Neural progenitor cell (in vitro differentiated cells): ENCODE data around the gene CACHD1. TPM values are rescaled to one million over a fixed set of nuclear protein-coding genes. Genes with fewer than 3 reads are reported as not detected.

ENCODE experiments used
- DNase-seq: peaks from one replicate; pipeline ENCODE4 v3.0.0-alpha.2; 2016; ENCODE audit warnings: low spot score
- H2AFZ ChIP-seq: fragments of 200-600 bp; sonication (generic); replicated peaks from 2 replicates; pipeline ENCODE4 v1.6.1; 2016; ENCODE audit warnings: antibody characterized with exemption
- H3F3A ChIP-seq: fragments of 200-600 bp; sonication (generic); 2 replicates; pipeline ENCODE4 v1.6.1; 2016; ENCODE audit warnings: antibody characterized with exemption, low read depth
- H3K27ac ChIP-seq: fragments of 200-600 bp; sonication (generic); 2 replicates; pipeline ENCODE4 v1.5.1; 2016; ENCODE audit warnings: mild to moderate bottlenecking
- H3K27me3 ChIP-seq: fragments of 200-600 bp; sonication (generic); 2 replicates; pipeline ENCODE4 v1.6.1; 2016; ENCODE audit warnings: mild to moderate bottlenecking, moderate library complexity
- H3K36me3 ChIP-seq: fragments of 200-600 bp; sonication (generic); 2 replicates; pipeline ENCODE4 v1.5.1; 2016
- H3K4me1 ChIP-seq: fragments of 200-600 bp; sonication (generic); 2 replicates; pipeline ENCODE4 v1.6.1; 2016; ENCODE audit warnings: mixed run types
- H3K4me2 ChIP-seq: fragments of 200-600 bp; sonication (generic); 2 replicates; pipeline ENCODE4 v1.6.1; 2016
- H3K4me3 ChIP-seq: fragments of 200-600 bp; sonication (generic); 2 replicates; pipeline ENCODE4 v1.5.1; 2016
- H3K79me2 ChIP-seq: fragments of 200-600 bp; sonication (generic); 2 replicates; pipeline ENCODE4 v1.6.1; 2016; ENCODE audit warnings: low read depth
- H3K9ac ChIP-seq: fragments of 200-600 bp; sonication (generic); 2 replicates; pipeline ENCODE4 v1.6.1; 2016
- H3K9me3 ChIP-seq: fragments of 200-600 bp; sonication (generic); 2 replicates; pipeline ENCODE4 v1.5.1; 2016; ENCODE audit warnings: low read depth
- H4K20me1 ChIP-seq: fragments of 200-600 bp; sonication (generic); 2 replicates; pipeline ENCODE4 v1.6.1; 2016; ENCODE audit warnings: low read depth
- H3K27ac Mint-ChIP-seq: 3 replicates; pipeline ENCODE4 v1.8.0; 2021; ENCODE audit warnings: mixed read lengths
- H3K27me3 Mint-ChIP-seq: 2 replicates; pipeline ENCODE4 v1.8.0; 2022; ENCODE audit warnings: low read depth, mild to moderate bottlenecking, inconsistent platforms, moderate library complexity, mixed read lengths; ENCODE audit not compliant: insufficient read depth
- H3K36me3 Mint-ChIP-seq: 3 replicates; pipeline ENCODE4 v1.8.0; 2021; ENCODE audit warnings: mixed read lengths
- H3K4me1 Mint-ChIP-seq: 3 replicates; pipeline ENCODE4 v1.8.0; 2021; ENCODE audit warnings: mixed read lengths
- H3K4me3 Mint-ChIP-seq: 3 replicates; pipeline ENCODE4 v1.8.0; 2021; ENCODE audit warnings: mild to moderate bottlenecking, moderate library complexity, mixed read lengths
- H3K9me3 Mint-ChIP-seq: 3 replicates; pipeline ENCODE4 v1.8.0; 2020; ENCODE audit warnings: mixed read lengths
- CTCF ChIP-seq: fragments of 200-600 bp; sonication (generic); IDR thresholded peaks from 2 replicates; pipeline ENCODE4 v1.5.1; 2017; ENCODE audit warnings: antibody characterized with exemption, mild to moderate bottlenecking
- EZH2 ChIP-seq: fragments of 200-600 bp; sonication (generic); IDR thresholded peaks from 2 replicates; pipeline ENCODE4 v1.6.1; 2017; ENCODE audit warnings: antibody characterized with exemption, mild to moderate bottlenecking, moderate library complexity
- EZH2phosphoT487 ChIP-seq: fragments of 200-600 bp; sonication (generic); IDR thresholded peaks from 2 replicates; pipeline ENCODE4 v1.6.1; 2017; ENCODE audit warnings: antibody characterized with exemption
- total RNA-seq: library from RNA; depleted of rRNA; stranded (reverse); fragments of >200 nt; gene quantifications from 2 replicates; pipeline ENCODE4 v1.2.3, GENCODE V29; 2015; ENCODE audit warnings: low replicate concordance

CACHD1 gene
- total RNA-seq, 1 donor from 2014 or later = 61.0 TPM

- Mint-ChIP-seq H3K27me3 (peaks cover 2% of the 10 kb centered on the region), H3K9me3 (peaks cover 15% of the 10 kb centered on the region), H3K4me3 (no peak overlapping the region), H3K4me1 (peaks cover 81% of the 10 kb centered on the region), H3K36me3 (peaks cover 24% of the 10 kb centered on the region), H3K27ac (peak overlapping the region; percentile 57)
- Histone ChIP-seq H3K4me2 (no peak overlapping the region), H3K4me3 (no peak overlapping the region), H3K79me2 (peaks cover 100% of the 10 kb centered on the region), H4K20me1 (peaks cover 73% of the 10 kb centered on the region), H3K9ac (no peak overlapping the region), H3F3A (peaks cover 12% of the 10 kb centered on the region), H2AFZ (no peak overlapping the region), H3K9me3 (no peaks in the 10 kb centered on the region), H3K36me3 (no peaks in the 10 kb centered on the region), H3K27ac (no peak overlapping the region), H3K4me1 (peaks cover 32% of the 10 kb centered on the region), H3K27me3 (no peaks in the 10 kb centered on the region)
- DNase-seq = no peak
- TF ChIP-seq EZH2phosphoT487 = no peak
- TF ChIP-seq EZH2 = no peak
- no peak for TF ChIP-seq CTCF
Observed at GRCh38 chr1:64535938-64536835, 66.3 kb downstream of the CACHD1 start.

GRCh38 chr1:64536836-64537490 is 67.0 kb downstream of the CACHD1 start:
- Histone ChIP-seq H3K36me3 (no peaks in the 10 kb centered on the region), H3K27ac (no peak overlapping the region), H3K9ac (no peak overlapping the region), H3K79me2 (peaks cover 100% of the 10 kb centered on the region), H3K4me3 (no peak overlapping the region), H3K4me2 (no peak overlapping the region), H3F3A (peaks cover 14% of the 10 kb centered on the region), H3K4me1 (peaks cover 36% of the 10 kb centered on the region), H3K9me3 (no peaks in the 10 kb centered on the region), H3K27me3 (no peaks in the 10 kb centered on the region), H2AFZ (no peak overlapping the region), H4K20me1 (peaks cover 77% of the 10 kb centered on the region)
- peaks cover 79% of the 10 kb centered on the region for H3K4me1 Mint-ChIP-seq
- TF ChIP-seq CTCF (no peak), EZH2 (no peak), EZH2phosphoT487 (no peak)
- no peaks in the 10 kb centered on the region for H3K27me3 Mint-ChIP-seq
- peaks cover 12% of the 10 kb centered on the region for H3K9me3 Mint-ChIP-seq
- DNase-seq = no peak
- peak overlapping the region; percentile 71 for H3K4me3 Mint-ChIP-seq
- peaks cover 18% of the 10 kb centered on the region for H3K36me3 Mint-ChIP-seq
- H3K27ac Mint-ChIP-seq = peak overlapping the region; percentile 97

- no peaks in the 10 kb centered on the region for H3K9me3 ChIP-seq
- Mint-ChIP-seq H3K4me1 (peaks cover 78% of the 10 kb centered on the region), H3K4me3 (peak overlapping the region; percentile 36)
Observed at GRCh38 chr1:64537942-64538341, 68.0 kb downstream of the CACHD1 start.

More at GRCh38 chr1:64537942-64538341, 68.0 kb downstream of the CACHD1 start:
- no peak overlapping the region for H3K4me2 ChIP-seq
- peaks cover 9% of the 10 kb centered on the region for H3K36me3 Mint-ChIP-seq
- H3F3A ChIP-seq = peaks cover 14% of the 10 kb centered on the region
- no peak overlapping the region for H3K9ac ChIP-seq
- peaks cover 5% of the 10 kb centered on the region for H3K9me3 Mint-ChIP-seq
- peaks cover 79% of the 10 kb centered on the region for H4K20me1 ChIP-seq
- no peaks in the 10 kb centered on the region for H3K36me3 ChIP-seq
- DNase-seq = no peak
- H2AFZ ChIP-seq = no peak overlapping the region
- H3K27me3 ChIP-seq = no peaks in the 10 kb centered on the region
- peaks cover 100% of the 10 kb centered on the region for H3K79me2 ChIP-seq
- peak overlapping the region; percentile 10 for H3K27ac Mint-ChIP-seq
- no peak for TF ChIP-seq EZH2
- no peak for TF ChIP-seq EZH2phosphoT487
- no peak for TF ChIP-seq CTCF
- peaks cover 36% of the 10 kb centered on the region for H3K4me1 ChIP-seq
- no peaks in the 10 kb centered on the region for H3K27me3 Mint-ChIP-seq
- no peak overlapping the region for H3K4me3 ChIP-seq
- no peak overlapping the region for H3K27ac ChIP-seq
